Activated CD4-positive, alpha-beta T cell treated with anti-CD3 and anti-CD28 coated beads, Interleukin-2, Interleukin-4, amounts not matched to agents 100 ng/mL and 50 ng/mL, durations not matched to agents 16 hours and 8 hours (primary cell): ENCODE measurements around the gene STX1B.
A peak's percentile ranks its signal among the peaks of the same experiment; 100 is the strongest.
"Not testable (repeated sequence)": the region's sequence is repeated elsewhere in the genome, so short reads cannot be mapped to it uniquely, and the experiment has no call there.

ENCODE experiments used
- DNase-seq: peaks from one replicate; pipeline ENCODE4 v3.0.0-alpha.2; 2020; ENCODE audit warnings: low spot score

STX1B gene

DNA sequence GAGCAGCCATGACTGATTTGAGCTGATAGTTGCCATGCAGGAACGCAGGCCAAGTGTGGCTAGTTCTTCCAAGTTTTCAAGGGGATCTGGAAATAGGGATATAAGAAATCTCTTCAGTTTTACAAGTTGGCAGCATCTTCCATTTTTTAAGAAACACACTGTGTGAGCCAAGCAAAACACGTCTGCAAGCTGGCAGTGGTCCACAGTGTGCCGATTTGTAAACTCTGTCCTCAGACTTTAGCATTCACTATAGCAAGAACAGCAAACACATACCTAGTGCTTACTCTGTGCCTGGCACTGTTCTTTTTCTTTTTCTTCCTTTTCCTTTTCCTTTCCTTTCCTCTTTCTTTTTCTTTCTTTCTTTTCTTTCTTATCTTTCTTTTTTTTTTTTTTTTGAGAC, 58.7 kb downstream of the STX1B start:
- no peak for DNase-seq

DNA sequence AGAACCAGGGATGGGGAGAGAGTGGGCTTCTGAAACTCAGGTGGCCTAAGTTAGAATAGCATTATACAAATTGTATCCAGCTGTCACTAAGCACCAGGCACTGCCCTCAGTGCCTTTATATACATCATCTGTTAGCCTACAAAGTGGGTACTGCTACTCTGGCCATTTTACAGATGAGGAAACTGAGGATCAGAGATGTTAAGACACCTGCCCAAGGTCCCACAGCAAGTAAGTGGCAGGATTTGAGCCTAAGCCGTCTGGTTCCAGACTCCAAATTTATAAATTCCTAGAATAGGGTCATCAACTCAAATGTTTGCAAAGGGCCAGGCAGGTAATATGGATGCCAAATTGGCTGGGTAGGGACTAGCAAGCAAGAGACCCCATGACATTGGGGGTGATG, 59.2 kb downstream of the STX1B start:
- no peak for DNase-seq

DNA sequence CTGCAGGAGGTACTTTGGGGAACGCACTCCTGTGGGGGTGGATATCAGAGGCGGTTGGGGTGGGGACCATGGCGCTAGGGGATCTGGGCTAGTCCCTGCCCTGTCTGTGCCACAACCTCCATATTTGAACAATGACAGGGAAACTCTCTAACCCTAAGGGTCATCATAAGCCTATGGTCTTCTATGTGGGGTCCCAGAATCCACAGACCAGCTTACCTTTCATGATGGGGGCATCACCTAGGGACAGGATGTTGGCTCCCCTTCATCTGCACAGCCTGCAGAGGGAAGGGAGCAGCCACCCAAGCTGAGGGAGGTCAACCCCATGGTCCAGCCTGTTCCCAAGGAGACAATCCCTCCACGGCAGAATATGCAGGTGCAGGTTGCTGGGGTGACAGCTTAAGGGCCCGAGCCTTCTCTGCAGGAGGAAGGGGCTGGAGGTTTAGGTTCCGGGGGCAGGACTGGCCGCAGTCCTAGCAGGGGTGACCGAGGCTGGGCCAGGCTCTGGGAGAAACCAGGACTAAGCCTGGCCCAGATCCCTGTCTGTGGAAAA, 59.8 kb downstream of the STX1B start:
- no peak for DNase-seq

DNA sequence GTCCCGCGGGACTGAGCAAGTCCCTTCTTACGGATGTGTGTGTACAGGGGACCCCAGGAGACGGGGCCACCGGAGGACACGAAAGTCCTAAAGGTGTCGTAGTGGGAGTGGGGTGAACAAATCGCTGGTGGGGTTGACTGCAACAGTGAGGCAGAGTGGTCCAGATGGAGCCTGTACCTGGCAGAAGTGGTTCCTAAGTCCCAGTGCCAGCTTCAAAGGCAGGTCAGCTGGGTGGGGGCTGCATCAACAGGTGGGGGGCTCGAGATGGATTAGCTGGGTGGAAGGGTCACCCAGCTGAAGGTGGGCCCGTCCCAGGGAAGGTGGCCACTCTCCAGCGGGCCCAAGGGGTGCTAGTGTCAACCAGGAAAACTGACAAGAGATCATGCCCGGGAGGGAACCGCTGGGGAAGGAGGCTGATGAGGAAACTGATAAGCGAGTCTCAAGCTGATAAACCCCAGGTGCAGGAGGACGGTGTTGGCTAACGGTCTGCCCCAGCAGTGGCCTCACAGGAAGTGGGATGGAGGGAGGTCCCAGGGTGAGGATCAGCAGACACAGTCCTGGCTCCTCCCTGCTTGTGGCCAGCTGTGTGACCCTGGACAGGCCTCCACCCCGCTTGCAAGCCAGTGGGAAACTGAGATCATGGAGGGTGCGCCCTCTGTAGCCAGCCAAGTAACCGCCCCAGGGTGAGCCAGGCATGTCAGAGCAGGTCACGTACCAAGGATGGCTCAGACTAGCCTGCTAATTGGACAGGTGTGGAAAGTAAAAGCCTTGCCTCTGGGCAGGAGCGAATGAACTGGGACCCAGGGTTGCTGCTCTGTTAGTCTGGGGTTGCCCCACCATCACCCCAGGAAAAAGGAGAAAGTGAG, 60.6 kb downstream of the STX1B start:
- DNase-seq: peak; percentile 53

- no peak for DNase-seq
These were observed 61.5 kb downstream of the STX1B start, which contains the start of gene ORAI3 for GRCh38 chr16:30948667-30949649. Gene ORAI3, plus strand, starts transcription at chr16:30949068. Its CDS starts 222 bp downstream, at chr16:30949290.

- DNase-seq: no peak
These were observed 62.4 kb downstream of the STX1B start for GRCh38 chr16:30947859-30948666.

GRCh38 chr16:30947541-30947858, 62.9 kb downstream of the STX1B start:
- DNase-seq: no peak

DNA sequence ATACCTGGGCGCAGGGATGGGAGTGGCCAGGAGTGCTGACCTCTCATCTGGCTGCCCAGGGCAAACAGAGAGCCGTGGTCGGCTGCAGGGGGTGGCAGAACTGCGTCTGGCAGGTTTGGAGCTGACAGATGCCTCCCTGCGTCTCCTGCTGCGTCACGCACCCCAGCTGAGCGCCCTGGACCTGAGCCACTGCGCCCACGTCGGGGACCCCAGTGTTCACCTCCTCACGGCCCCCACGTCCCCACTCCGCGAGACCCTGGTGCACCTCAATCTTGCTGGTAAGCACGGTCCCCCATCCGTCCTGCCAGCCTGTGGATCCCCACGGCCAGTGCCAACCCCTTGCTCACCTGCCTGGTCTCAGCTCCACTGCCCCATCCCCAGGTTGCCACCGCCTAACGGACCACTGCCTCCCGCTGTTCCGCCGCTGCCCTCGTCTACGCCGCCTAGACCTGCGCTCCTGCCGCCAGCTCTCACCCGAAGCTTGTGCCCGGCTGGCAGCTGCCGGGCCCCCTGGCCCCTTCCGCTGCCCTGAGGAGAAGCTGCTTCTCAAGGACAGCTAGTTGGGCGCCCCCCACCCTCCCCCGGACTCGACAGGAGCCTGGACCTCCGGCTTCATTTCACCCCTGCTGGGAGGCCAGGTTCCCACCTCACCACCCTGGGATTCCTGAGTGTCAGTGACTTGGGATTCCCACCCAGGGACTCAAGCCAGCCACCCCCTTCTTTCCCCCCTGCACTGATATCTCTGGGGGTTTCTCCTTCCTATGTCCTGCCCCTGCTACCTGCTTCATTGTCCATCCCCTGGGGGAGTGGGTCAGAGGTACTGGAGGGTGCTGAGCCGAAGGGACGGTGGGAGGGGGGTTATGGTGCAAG, 63.5 kb downstream of the STX1B start:
- DNase-seq: no peak

- no peak for DNase-seq
These were observed 66.1 kb downstream of the STX1B start for GRCh38 chr16:30944352-30944751.

DNA sequence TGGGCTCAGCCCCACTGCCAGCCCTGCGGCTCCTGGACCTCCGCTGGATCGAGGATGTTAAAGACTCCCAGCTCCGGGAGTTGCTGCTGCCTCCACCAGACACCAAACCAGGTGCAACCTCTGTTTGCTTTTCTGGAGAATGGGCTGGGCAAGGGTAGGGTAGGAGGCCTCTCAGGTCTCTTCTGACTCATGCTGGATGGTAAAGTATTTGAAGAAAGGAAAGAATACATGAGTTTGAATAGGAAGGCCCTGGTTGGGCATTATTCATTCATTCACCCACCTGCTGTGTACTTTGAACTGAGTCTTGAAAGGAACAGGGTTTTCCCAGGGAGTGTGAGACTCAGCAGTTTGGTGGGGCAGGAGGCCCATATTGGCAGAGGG, 68.0 kb downstream of the STX1B start:
- DNase-seq: no peak

- DNase-seq: peak; percentile 80
These were observed 68.6 kb downstream of the STX1B start for GRCh38 chr16:30941600-30942425.

DNA sequence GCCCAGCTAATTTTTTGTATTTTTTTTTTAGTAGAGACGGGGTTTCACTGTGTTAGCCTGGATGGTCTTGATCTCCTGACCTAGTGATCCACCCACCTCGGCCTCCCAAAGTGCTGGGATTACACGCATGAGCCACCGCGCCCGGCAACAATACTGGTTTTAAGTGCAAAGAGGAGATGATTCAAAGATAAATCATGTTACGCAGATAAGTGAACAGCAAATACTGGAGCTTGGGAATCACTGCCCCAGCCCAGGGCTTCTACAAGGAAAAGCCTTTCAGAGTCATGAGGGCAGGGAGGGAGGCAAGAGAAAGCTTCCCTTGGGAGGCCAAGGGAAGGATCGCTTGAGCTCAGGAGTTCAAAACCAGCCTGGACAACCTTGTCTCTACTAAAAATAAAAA, 70.9 kb downstream of the STX1B start:
- DNase-seq: not testable (repeated sequence)
